Measurements from ENCODE around the gene OVCH1. TPM values are rescaled to one million over a fixed set of nuclear protein-coding genes. Genes with fewer than 3 reads are reported as not detected.

The OVCH1 gene
- total and polyA plus RNA-seq, 10 of the 15 experiments (the other 5 are each of a cell fraction or from before 2014, with no cell fraction given): 0.15 TPM; not detected in 9

DNA sequence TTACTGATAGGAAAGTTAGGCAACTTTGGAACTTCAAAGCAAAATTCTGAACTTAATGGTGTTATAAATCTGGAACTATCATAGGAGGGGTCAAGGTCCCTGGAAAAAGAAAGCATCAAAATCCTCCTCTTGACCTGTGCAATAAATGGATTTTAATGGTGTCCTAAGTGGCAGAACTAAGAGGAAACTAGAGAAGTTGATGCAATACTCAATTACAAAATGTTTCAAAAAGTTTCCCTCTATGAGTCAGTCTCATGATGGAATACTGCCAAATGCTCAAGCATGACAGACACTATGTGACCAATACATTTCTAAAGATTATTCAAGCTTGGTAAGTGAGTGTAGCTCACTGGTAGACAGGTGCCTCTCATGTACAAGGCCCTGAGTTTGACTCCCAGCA lies 68.9 kb downstream of the OVCH1 start (continued):
- TF ChIP-seq HDAC2 (IDR thresholded peaks at IDR 0.05) (no peak), SUPT20H (IDR thresholded peaks at IDR 0.05; ENCODE audit: borderline replicate concordance, control insufficient read depth, low read depth, low read length) (no peak), BCL11A (IDR thresholded peaks at IDR 0.05; ENCODE audit: low read depth, low read length) (no peak), ESRRA (IDR thresholded peaks at IDR 0.05; ENCODE audit: low read length) (no peak), RAD21 (IDR thresholded peaks at IDR 0.05; ENCODE audit: insufficient read depth, low read depth, low read length) (no peak), NRF1 (conservative IDR thresholded peaks at IDR 0.05; ENCODE audit: low read depth, low read length) (no peak), SREBF2 (IDR thresholded peaks at IDR 0.05; ENCODE audit: low read length) (no peak), NFIC (IDR thresholded peaks at IDR 0.05; ENCODE audit: low read depth, low read length) (0 out of 2 replicates have a peak, but pooled peaks have one; percentile 25), PAX5 (IDR thresholded peaks at IDR 0.05; ENCODE audit: borderline replicate concordance, low read depth, low read length) (no peak), HDGF (IDR thresholded peaks at IDR 0.05) (no peak), CEBPB (IDR thresholded peaks at IDR 0.05; ENCODE audit: borderline replicate concordance in 1 of 2, low read depth in 2 of 2, low read length in 2 of 2) (peak in 1 of 2 experiments; percentile 17; a peak in 1 of 4 replicates), ZBED1 (IDR thresholded peaks at IDR 0.05; ENCODE audit: borderline replicate concordance) (no peak)
- TF ChIP-seq, protein P1, sequence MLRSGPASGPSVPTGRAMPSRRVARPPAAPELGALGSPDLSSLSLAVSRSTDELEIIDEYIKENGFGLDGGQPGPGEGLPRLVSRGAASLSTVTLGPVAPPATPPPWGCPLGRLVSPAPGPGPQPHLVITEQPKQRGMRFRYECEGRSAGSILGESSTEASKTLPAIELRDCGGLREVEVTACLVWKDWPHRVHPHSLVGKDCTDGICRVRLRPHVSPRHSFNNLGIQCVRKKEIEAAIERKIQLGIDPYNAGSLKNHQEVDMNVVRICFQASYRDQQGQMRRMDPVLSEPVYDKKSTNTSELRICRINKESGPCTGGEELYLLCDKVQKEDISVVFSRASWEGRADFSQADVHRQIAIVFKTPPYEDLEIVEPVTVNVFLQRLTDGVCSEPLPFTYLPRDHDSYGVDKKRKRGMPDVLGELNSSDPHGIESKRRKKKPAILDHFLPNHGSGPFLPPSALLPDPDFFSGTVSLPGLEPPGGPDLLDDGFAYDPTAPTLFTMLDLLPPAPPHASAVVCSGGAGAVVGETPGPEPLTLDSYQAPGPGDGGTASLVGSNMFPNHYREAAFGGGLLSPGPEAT (IDR thresholded peaks at IDR 0.05; ENCODE audit: low read depth): no peak
- TF ChIP-seq, protein P2, sequence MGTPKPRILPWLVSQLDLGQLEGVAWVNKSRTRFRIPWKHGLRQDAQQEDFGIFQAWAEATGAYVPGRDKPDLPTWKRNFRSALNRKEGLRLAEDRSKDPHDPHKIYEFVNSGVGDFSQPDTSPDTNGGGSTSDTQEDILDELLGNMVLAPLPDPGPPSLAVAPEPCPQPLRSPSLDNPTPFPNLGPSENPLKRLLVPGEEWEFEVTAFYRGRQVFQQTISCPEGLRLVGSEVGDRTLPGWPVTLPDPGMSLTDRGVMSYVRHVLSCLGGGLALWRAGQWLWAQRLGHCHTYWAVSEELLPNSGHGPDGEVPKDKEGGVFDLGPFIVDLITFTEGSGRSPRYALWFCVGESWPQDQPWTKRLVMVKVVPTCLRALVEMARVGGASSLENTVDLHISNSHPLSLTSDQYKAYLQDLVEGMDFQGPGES (IDR thresholded peaks at IDR 0.05): no peak
- TF ChIP-seq, protein P3, sequence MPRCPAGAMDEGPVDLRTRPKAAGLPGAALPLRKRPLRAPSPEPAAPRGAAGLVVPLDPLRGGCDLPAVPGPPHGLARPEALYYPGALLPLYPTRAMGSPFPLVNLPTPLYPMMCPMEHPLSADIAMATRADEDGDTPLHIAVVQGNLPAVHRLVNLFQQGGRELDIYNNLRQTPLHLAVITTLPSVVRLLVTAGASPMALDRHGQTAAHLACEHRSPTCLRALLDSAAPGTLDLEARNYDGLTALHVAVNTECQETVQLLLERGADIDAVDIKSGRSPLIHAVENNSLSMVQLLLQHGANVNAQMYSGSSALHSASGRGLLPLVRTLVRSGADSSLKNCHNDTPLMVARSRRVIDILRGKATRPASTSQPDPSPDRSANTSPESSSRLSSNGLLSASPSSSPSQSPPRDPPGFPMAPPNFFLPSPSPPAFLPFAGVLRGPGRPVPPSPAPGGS (IDR thresholded peaks at IDR 0.05; ENCODE audit: borderline replicate concordance, insufficient read depth, low read depth, low read length, poor library complexity, severe bottlenecking): peak; percentile 35
- TF ChIP-seq, protein P4, sequence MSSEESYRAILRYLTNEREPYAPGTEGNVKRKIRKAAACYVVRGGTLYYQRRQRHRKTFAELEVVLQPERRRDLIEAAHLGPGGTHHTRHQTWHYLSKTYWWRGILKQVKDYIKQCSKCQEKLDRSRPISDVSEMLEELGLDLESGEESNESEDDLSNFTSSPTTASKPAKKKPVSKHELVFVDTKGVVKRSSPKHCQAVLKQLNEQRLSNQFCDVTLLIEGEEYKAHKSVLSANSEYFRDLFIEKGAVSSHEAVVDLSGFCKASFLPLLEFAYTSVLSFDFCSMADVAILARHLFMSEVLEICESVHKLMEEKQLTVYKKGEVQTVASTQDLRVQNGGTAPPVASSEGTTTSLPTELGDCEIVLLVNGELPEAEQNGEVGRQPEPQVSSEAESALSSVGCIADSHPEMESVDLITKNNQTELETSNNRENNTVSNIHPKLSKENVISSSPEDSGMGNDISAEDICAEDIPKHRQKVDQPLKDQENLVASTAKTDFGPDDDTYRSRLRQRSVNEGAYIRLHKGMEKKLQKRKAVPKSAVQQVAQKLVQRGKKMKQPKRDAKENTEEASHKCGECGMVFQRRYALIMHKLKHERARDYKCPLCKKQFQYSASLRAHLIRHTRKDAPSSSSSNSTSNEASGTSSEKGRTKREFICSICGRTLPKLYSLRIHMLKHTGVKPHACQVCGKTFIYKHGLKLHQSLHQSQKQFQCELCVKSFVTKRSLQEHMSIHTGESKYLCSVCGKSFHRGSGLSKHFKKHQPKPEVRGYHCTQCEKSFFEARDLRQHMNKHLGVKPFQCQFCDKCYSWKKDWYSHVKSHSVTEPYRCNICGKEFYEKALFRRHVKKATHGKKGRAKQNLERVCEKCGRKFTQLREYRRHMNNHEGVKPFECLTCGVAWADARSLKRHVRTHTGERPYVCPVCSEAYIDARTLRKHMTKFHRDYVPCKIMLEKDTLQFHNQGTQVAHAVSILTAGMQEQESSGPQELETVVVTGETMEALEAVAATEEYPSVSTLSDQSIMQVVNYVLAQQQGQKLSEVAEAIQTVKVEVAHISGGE (CRISPR knock-in tag; IDR thresholded peaks at IDR 0.05): no peak
- TF ChIP-seq, protein P5, sequence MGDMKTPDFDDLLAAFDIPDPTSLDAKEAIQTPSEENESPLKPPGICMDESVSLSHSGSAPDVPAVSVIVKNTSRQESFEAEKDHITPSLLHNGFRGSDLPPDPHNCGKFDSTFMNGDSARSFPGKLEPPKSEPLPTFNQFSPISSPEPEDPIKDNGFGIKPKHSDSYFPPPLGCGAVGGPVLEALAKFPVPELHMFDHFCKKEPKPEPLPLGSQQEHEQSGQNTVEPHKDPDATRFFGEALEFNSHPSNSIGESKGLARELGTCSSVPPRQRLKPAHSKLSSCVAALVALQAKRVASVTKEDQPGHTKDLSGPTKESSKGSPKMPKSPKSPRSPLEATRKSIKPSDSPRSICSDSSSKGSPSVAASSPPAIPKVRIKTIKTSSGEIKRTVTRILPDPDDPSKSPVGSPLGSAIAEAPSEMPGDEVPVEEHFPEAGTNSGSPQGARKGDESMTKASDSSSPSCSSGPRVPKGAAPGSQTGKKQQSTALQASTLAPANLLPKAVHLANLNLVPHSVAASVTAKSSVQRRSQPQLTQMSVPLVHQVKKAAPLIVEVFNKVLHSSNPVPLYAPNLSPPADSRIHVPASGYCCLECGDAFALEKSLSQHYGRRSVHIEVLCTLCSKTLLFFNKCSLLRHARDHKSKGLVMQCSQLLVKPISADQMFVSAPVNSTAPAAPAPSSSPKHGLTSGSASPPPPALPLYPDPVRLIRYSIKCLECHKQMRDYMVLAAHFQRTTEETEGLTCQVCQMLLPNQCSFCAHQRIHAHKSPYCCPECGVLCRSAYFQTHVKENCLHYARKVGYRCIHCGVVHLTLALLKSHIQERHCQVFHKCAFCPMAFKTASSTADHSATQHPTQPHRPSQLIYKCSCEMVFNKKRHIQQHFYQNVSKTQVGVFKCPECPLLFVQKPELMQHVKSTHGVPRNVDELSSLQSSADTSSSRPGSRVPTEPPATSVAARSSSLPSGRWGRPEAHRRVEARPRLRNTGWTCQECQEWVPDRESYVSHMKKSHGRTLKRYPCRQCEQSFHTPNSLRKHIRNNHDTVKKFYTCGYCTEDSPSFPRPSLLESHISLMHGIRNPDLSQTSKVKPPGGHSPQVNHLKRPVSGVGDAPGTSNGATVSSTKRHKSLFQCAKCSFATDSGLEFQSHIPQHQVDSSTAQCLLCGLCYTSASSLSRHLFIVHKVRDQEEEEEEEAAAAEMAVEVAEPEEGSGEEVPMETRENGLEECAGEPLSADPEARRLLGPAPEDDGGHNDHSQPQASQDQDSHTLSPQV (IDR thresholded peaks at IDR 0.05): no peak

Measured in GM12878 (cell line).